ENCODE data around the gene ZNF207. TPM values are rescaled to one million over a fixed set of nuclear protein-coding genes. Genes with fewer than 3 reads are reported as not detected.
A peak's percentile ranks its signal among the peaks of the same experiment; 100 is the strongest.

ZNF207 gene
- 167 and 179 TPM in 2 replicates for total RNA-seq (2022)
- percentile 99 among the genes with signal in this experiment for Bru-seq, nascent RNA
- percentile 99 among the genes with signal in this experiment for BruChase-seq, experiment 1, labeled RNA remaining after a 6-hour chase
- BruChase-seq, experiment 2, labeled RNA remaining after a 2-hour chase = percentile 99 among the genes with signal in this experiment
- long read RNA-seq, full-length matches to known transcripts = 182 of 213 reads
- long read RNA-seq, partial matches to known transcripts = 13 of 213 reads
- long read RNA-seq, other reads (novel, unspliced or antisense) = 18 of 213 reads

GRCh38 chr17:32349854-32350665, at the start of gene ZNF207:
Gene ZNF207, plus strand, starts transcription at chr17:32350157. Its CDS starts 129 bp downstream, at chr17:32350286.
- TF ChIP-seq, protein P1, sequence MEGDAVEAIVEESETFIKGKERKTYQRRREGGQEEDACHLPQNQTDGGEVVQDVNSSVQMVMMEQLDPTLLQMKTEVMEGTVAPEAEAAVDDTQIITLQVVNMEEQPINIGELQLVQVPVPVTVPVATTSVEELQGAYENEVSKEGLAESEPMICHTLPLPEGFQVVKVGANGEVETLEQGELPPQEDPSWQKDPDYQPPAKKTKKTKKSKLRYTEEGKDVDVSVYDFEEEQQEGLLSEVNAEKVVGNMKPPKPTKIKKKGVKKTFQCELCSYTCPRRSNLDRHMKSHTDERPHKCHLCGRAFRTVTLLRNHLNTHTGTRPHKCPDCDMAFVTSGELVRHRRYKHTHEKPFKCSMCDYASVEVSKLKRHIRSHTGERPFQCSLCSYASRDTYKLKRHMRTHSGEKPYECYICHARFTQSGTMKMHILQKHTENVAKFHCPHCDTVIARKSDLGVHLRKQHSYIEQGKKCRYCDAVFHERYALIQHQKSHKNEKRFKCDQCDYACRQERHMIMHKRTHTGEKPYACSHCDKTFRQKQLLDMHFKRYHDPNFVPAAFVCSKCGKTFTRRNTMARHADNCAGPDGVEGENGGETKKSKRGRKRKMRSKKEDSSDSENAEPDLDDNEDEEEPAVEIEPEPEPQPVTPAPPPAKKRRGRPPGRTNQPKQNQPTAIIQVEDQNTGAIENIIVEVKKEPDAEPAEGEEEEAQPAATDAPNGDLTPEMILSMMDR (IDR thresholded peaks at IDR 0.05; ENCODE audit: unreplicated experiment) = no peak
- Mint-ChIP-seq H3K4me1 (ENCODE audit: insufficient read depth, unreplicated experiment) (peaks cover 13% of the 10 kb centered on the region), H3K27ac (ENCODE audit: low read depth, unreplicated experiment) (peak within 1 kb of the TSS; percentile 100), H3K9me3 (ENCODE audit: unreplicated experiment) (no peaks in the 10 kb centered on the region), H3K27me3 (ENCODE audit: insufficient read depth, unreplicated experiment) (no peaks in the 10 kb centered on the region), H3K36me3 (ENCODE audit: insufficient read depth, unreplicated experiment) (peaks cover 49% of the 10 kb centered on the region), H3K4me3 (ENCODE audit: unreplicated experiment) (peak within 1 kb of the TSS; percentile 99)
- ChIA-PET POLR2A (interaction anchor here (0.6 to 3.3 kb wide), 14 partner anchors 9 to 611 kb away, joined by 3 to 56 read pairs (median 4); partner anchors contain the start of genes C17orf75 and PSMD11), CTCF (interaction anchor here (0.6 kb wide), 1 partner anchor 1031 kb away, joined by 3 read pairs; no protein-coding TSS in a partner anchor)
- peak; percentile 97 for DNase-seq (ENCODE audit: unreplicated experiment)
- intact Hi-C loops (cut with micrococcal nuclease) = loop anchor here (10.0 kb wide), 1 partner anchor 95 kb away; the partner anchor contains the start of gene PSMD11
- BruUV-seq (replicated peaks) = TSS peak; percentile 81

- no peak overlapping the region for H3K27ac Mint-ChIP-seq (ENCODE audit: low read depth, unreplicated experiment)
- BruUV-seq (replicated peaks) = no TSS peak
- ChIA-PET POLR2A (no interaction called here), CTCF (interaction anchor here (0.7 kb wide), 2 partner anchors 13 to 20 kb away, joined by 3 read pairs; no protein-coding TSS in a partner anchor)
- DNase-seq (ENCODE audit: unreplicated experiment) = no peak
- no peaks in the 10 kb centered on the region for H3K9me3 Mint-ChIP-seq (ENCODE audit: unreplicated experiment)
- H3K27me3 Mint-ChIP-seq (ENCODE audit: insufficient read depth, unreplicated experiment) = peaks cover 20% of the 10 kb centered on the region
- no peak overlapping the region for H3K4me3 Mint-ChIP-seq (ENCODE audit: unreplicated experiment)
- TF ChIP-seq, protein P1 (IDR thresholded peaks at IDR 0.05; ENCODE audit: unreplicated experiment) = no peak
- intact Hi-C loops (cut with micrococcal nuclease) = no loop called here
- H3K4me1 Mint-ChIP-seq (ENCODE audit: insufficient read depth, unreplicated experiment) = no peaks in the 10 kb centered on the region
- H3K36me3 Mint-ChIP-seq (ENCODE audit: insufficient read depth, unreplicated experiment) = no peaks in the 10 kb centered on the region
These were observed 47.9 kb upstream of the ZNF207 start for GRCh38 chr17:32302037-32302436.

DNA sequence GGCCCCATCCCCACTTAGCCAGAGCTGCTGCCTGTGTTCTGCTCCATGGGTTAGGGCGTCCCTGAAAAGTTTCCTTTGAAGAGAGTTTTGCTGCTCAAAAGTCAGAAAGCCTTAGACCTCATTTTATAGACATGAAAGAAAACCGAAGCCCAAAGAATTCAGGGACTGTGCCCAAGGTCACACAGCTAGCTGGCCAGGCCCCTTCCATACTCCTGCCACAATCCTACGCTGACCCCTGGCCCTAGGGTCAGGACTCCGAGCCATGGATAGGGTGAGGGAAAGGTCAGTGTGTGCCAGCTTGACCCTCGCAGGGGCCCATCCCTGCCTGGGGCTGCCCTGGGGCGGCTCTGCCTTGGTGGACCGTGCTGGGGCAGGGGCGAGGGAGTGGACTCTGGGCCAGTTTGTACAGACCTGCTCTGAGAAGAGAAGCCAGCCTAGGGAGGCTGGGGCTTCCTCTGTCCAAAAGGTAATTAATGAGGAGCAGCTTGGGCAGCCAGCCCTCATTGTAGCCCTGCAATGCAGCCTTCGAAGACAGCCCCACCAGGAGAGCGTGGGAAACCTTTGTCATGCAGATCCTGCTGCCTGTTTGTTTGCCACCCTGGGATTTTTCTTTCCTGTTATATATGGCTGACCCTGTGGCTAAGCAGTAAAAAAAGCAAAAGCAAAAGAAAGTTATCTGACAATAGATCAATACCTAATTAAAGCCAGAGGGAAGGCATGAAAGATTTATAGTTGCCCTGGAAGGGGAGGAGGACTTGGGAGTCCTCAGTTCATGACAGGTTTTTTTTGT, 46.9 kb upstream of the ZNF207 start:
- Mint-ChIP-seq H3K27ac (ENCODE audit: low read depth, unreplicated experiment) (no peak overlapping the region), H3K9me3 (ENCODE audit: unreplicated experiment) (no peaks in the 10 kb centered on the region), H3K4me1 (ENCODE audit: insufficient read depth, unreplicated experiment) (no peaks in the 10 kb centered on the region), H3K27me3 (ENCODE audit: insufficient read depth, unreplicated experiment) (peaks cover 20% of the 10 kb centered on the region), H3K4me3 (ENCODE audit: unreplicated experiment) (no peak overlapping the region), H3K36me3 (ENCODE audit: insufficient read depth, unreplicated experiment) (no peaks in the 10 kb centered on the region)
- no peak for DNase-seq (ENCODE audit: unreplicated experiment)
- TF ChIP-seq, protein P1 (IDR thresholded peaks at IDR 0.05; ENCODE audit: unreplicated experiment) = no peak
- CTCF ChIA-PET = interaction anchor here (0.7 to 1.5 kb wide), 2 partner anchors 12 to 17 kb away, joined by 3 to 4 read pairs; no protein-coding TSS in a partner anchor
- intact Hi-C loops (cut with micrococcal nuclease) = no loop called here
- POLR2A ChIA-PET = interaction anchor here (0.6 kb wide), 1 partner anchor 26 kb away, joined by 3 read pairs; no protein-coding TSS in a partner anchor
- no TSS peak for BruUV-seq (replicated peaks)

All from MCF 10A (cell line).